ENCODE results near the gene TFAP2E.

The TFAP2E gene

GRCh38 chr1:35563166-35563565 is 9.9 kb upstream of the TFAP2E start:
- Mint-ChIP-seq H3K4me3 (no peak overlapping the region), H3K9me3 (no peaks in the 10 kb centered on the region), H3K36me3 (peaks cover 55% of the 10 kb centered on the region), H3K4me1 (peaks cover 55% of the 10 kb centered on the region), H3K27ac (peak overlapping the region; percentile 29)
- DNase-seq (ENCODE audit: low spot score in 2 of 2) (no peak), ATAC-seq (no peak)

DNA sequence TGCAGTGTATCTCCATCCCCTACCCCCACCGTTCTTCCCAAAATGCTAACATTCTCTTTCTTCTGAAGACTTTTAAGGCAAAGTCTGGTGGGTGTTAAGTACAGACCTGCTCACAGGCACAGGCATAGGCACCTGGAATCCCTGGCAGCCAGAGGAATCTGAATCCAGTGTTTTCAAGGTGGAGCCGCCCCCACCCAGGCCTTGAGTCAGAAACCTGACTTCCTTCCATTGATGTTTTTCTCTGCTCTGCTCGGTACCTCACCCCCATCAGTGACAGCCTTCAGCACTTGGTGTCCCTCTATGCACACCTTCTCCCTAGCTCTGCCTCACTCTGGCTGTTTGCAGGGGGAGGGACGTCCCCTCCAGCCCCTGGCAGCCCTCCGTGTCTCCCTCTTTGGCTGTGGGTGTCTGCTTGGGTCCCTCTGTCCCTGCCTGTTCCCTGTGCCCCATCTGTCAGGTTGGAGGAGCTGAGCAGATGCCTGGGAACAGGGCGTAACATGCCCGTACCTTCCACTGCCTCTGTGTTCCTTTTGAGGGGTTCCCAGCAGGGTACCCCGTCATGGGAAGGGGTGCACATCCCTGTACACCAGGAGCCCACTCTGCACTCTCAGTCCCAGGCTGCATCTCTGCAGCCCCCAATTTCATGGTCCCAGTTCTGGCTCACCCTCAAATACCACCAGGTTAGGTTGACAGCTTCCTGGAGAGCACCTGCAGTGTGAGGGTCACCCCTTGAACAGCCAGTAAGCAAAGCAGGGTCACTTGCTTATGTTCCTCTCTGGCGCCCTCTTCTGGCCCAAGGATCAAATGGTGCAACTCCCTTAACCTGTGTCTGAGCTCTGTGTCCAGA is 8.9 kb upstream of the TFAP2E start:
- Mint-ChIP-seq H3K9me3 (no peaks in the 10 kb centered on the region), H3K36me3 (peaks cover 53% of the 10 kb centered on the region), H3K27ac (peak overlapping the region; percentile 85), H3K4me1 (peaks cover 52% of the 10 kb centered on the region), H3K4me3 (no peak overlapping the region)
- peak; percentile 76 for ATAC-seq
- peak; percentile 73 to 91 for DNase-seq (ENCODE audit: low spot score in 2 of 2)

DNA sequence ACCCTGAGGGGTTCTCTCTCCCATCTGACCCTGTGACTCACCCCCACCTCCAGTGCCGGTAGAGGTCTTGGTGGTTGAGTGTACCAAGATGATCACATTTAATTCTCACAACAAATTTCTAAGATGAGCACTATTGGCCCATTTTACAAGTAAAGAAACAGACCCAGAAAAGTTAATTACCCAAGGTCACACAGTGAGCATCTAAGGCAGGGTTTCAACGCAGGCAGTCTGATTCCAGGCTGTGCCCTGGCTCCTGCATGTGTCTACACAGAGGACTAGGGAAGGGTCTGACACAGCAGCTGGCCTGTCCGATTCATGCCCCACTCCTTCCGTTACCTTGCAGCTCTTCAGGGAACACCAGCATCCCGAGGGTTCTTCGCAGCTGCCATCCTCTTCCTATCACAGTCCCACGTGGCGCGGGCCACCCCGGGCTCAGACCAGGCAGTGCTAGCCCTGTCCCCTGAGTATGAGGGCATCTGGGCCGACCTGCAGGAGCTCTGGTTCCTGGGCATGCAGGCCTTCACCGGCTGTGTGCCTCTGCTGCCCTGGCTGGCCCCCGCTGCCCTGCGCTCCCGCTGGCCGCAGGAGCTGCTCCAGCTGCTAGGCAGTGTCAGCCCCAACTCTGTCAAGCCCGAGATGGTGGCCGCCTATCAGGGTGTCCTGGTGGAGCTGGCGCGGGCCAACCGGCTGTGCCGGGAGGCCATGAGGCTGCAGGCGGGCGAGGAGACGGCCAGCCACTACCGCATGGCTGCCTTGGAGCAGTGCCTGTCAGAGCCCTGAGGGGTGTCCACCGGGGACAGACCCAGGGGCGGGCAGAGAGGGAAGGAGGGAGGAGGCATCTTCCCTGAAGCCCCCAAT is 8.0 kb upstream of the TFAP2E start:
- ATAC-seq (no peak), DNase-seq (ENCODE audit: low spot score in 2 of 2) (no peak)
- peaks cover 53% of the 10 kb centered on the region for H3K36me3 Mint-ChIP-seq
- H3K4me1 Mint-ChIP-seq = peaks cover 52% of the 10 kb centered on the region
- peak overlapping the region; percentile 85 for H3K27ac Mint-ChIP-seq
- H3K9me3 Mint-ChIP-seq = no peaks in the 10 kb centered on the region
- no peak overlapping the region for H3K4me3 Mint-ChIP-seq

- DNase-seq (ENCODE audit: low spot score in 2 of 2) (no peak), ATAC-seq (no peak)
- no peak overlapping the region for H3K27ac Mint-ChIP-seq
- H3K36me3 Mint-ChIP-seq = peaks cover 51% of the 10 kb centered on the region
- peaks cover 57% of the 10 kb centered on the region for H3K4me1 Mint-ChIP-seq
- H3K9me3 Mint-ChIP-seq = no peaks in the 10 kb centered on the region
- H3K4me3 Mint-ChIP-seq = no peak overlapping the region
These were observed 7.4 kb upstream of the TFAP2E start for GRCh38 chr1:35565742-35566133.

DNA sequence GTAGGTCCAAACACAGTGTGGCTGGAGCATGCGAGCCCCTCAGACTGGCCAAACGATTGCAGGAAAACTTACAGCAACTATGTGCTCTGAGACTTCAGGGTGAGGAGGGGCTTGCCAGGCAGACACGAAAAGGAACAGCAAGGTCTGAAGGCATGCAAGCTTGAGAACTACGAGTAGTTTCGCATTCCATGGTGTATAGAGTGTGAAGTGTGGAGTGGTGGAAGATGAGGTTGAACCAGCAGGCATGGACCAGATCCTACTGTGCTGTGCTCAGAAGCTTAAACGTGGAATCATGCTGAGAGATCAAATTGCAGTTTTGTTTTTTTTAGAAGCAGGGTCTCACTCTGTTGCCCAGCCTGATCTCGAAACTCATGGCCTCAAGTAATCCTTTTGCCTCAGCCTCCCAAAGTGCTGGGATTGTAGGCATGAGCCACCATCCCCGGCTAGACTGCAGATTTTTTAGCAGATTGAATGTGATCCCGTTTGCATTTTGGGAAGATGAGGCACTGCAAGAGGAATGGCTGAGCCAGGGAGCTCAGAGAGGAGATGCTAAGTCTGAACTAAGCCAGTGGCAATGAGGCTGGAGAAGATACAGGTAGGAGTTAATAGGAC is 5.1 kb upstream of the TFAP2E start:
- ATAC-seq = no peak
- peaks cover 34% of the 10 kb centered on the region for H3K36me3 Mint-ChIP-seq
- H3K27ac Mint-ChIP-seq = no peak overlapping the region
- H3K4me3 Mint-ChIP-seq = no peak overlapping the region
- no peaks in the 10 kb centered on the region for H3K9me3 Mint-ChIP-seq
- no peak for DNase-seq (ENCODE audit: low spot score in 2 of 2)
- peaks cover 39% of the 10 kb centered on the region for H3K4me1 Mint-ChIP-seq

GRCh38 chr1:35568975-35569395 is 4.1 kb upstream of the TFAP2E start:
- H3K9me3 Mint-ChIP-seq = no peaks in the 10 kb centered on the region
- peaks cover 25% of the 10 kb centered on the region for H3K36me3 Mint-ChIP-seq
- H3K4me1 Mint-ChIP-seq = peaks cover 33% of the 10 kb centered on the region
- no peak overlapping the region for H3K4me3 Mint-ChIP-seq
- no peak overlapping the region for H3K27ac Mint-ChIP-seq
- peak; percentile 63 for ATAC-seq
- peak; percentile 57 to 81 for DNase-seq (ENCODE audit: low spot score in 2 of 2)

DNA sequence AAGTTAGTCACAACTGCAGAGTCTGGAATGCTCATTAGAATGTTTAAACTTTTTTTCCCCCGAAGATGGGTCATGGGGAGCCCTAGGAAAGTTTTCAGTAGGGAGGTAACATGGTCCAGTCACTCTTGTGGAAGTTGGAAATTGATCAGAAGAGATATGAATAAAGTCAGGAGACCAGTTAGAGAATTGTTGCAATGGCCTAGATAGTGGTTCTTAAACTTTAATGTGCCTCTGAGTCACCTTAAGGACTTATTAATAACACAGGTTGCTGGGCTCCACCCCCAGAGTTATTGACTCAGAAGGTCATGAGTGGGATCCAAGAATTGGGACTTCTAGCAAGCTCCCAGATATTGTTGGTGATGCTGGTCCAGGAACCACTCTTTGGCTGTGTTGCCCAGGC is 3.2 kb upstream of the TFAP2E start:
- peaks cover 23% of the 10 kb centered on the region for H3K4me1 Mint-ChIP-seq
- H3K9me3 Mint-ChIP-seq = no peaks in the 10 kb centered on the region
- DNase-seq (ENCODE audit: low spot score in 2 of 2) (no peak), ATAC-seq (no peak)
- H3K36me3 Mint-ChIP-seq = peaks cover 15% of the 10 kb centered on the region
- peak overlapping the region; percentile 37 for H3K27ac Mint-ChIP-seq
- H3K4me3 Mint-ChIP-seq = no peak overlapping the region

DNA sequence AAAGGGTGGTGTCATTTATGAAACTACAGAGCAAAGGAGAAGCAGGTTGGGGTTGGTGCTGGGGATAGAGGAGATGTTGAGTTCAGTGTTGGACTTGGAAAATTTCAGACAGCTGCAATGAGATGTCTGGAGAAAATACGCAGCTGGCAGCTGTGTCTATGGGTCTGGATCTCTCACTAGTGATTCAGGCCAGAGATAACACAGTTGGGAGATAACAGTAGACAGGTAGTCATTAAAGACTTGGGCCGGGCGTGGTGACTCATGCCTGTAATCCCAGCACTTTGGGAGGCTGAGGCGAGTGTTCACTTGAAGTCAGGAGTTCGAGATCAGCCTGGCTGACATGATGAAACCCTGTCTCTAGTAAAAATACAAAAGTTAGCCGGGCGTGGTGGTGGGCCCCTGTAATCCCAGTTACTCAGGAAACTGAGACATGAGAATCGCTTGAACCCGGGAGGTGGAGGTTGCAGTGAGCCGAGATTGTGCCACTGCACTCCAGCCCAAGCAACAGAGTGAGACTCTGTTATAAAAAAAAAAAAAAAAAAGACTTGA is 2.5 kb upstream of the TFAP2E start:
- Mint-ChIP-seq H3K36me3 (peaks cover 14% of the 10 kb centered on the region), H3K9me3 (no peaks in the 10 kb centered on the region), H3K4me3 (no peak overlapping the region), H3K4me1 (peaks cover 28% of the 10 kb centered on the region), H3K27ac (peak overlapping the region; percentile 37)
- no peak for ATAC-seq
- DNase-seq (ENCODE audit: low spot score in 2 of 2) = no peak

GRCh38 chr1:35571263-35571662 is 1.9 kb upstream of the TFAP2E start:
- DNase-seq (ENCODE audit: low spot score in 2 of 2) = no peak
- peaks cover 14% of the 10 kb centered on the region for H3K36me3 Mint-ChIP-seq
- no peak overlapping the region for H3K4me3 Mint-ChIP-seq
- H3K9me3 Mint-ChIP-seq = no peaks in the 10 kb centered on the region
- H3K4me1 Mint-ChIP-seq = peaks cover 34% of the 10 kb centered on the region
- H3K27ac Mint-ChIP-seq = no peak overlapping the region
- ATAC-seq = no peak

GRCh38 chr1:35572296-35572695 is 818 bp upstream of the TFAP2E start:
- no peak for ATAC-seq
- DNase-seq (ENCODE audit: low spot score in 2 of 2) = no peak
- H3K36me3 Mint-ChIP-seq = peaks cover 7% of the 10 kb centered on the region
- no peaks in the 10 kb centered on the region for H3K9me3 Mint-ChIP-seq
- no peak overlapping the region for H3K4me3 Mint-ChIP-seq
- peaks cover 41% of the 10 kb centered on the region for H3K4me1 Mint-ChIP-seq
- no peak overlapping the region for H3K27ac Mint-ChIP-seq

- H3K4me1 Mint-ChIP-seq = peaks cover 48% of the 10 kb centered on the region
- no peak for ATAC-seq
- no peak for DNase-seq (ENCODE audit: low spot score in 2 of 2)
- H3K27ac Mint-ChIP-seq = no peak overlapping the region
- no peak overlapping the region for H3K4me3 Mint-ChIP-seq
- H3K9me3 Mint-ChIP-seq = no peaks in the 10 kb centered on the region
- H3K36me3 Mint-ChIP-seq = peaks cover 7% of the 10 kb centered on the region
These were observed 1.1 kb downstream of the TFAP2E start for GRCh38 chr1:35574125-35574654.

DNA sequence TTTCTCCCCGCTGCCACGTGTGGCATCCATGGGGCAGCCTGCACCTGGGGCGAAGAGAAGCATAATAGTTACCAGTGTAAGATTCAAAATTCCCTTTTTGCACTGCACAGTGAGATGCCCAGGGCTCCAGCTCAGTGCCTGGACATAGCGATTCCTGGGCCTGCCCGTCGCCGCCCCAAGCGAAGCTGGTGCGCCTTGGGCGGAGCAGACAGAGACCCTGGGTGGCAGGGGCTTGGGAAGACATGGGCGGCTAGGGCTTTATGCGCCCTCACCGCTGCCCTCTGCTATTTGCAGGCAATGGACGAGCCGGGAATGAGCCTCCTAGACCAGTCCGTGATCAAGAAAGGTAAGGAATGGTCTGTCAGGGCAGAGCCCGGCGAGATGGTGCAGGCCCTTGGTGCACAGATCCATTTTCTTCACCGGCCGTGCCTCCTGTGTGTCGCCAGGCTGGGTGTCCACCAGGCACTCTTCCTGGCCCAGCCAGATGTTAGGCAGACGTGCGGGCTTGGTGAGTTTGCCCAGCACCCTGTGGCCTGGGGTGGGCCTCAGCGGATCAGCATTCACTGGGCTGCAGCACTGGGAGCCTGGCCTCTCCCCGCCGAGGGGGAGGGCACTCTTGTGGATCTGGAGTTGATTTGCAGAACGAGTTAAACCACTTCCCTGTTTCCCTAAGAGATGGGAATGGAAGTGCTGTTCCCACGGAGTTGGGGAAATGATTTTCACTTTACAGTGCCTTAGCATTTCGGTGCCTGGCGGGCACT is 1.7 kb downstream of the TFAP2E start:
- Mint-ChIP-seq H3K36me3 (peaks cover 7% of the 10 kb centered on the region), H3K4me3 (peak overlapping the region; percentile 87), H3K4me1 (peaks cover 42% of the 10 kb centered on the region), H3K9me3 (no peaks in the 10 kb centered on the region), H3K27ac (no peak overlapping the region)
- DNase-seq (ENCODE audit: low spot score in 2 of 2) (no peak), ATAC-seq (no peak)

DNA sequence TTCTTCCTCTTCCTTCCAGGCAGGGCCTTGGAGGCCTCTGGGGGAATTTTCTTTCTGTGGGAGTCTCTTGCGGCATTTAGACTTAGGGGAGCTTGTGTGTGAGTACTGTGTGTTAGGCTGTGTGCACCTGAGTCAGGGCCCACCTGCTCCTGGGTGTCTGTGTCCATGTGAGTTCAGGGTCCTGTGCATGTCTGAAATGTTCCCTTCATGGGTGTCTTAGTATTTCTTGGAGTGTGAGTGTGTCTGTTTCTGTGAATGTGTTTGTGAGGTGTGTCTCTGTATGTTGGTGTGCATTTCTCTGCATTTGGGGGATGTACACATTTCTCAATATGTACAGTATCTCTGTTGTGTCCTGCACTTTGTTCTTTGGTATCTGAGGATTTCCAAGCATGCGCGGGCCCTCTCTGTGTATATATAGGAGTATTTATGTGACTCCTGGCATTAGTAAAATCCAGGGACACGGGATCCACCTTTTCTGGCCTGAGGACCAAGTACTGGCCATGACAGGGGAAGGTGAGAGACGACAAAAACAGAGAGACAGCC is 2.4 kb downstream of the TFAP2E start:
- H3K27ac Mint-ChIP-seq = no peak overlapping the region
- H3K9me3 Mint-ChIP-seq = no peaks in the 10 kb centered on the region
- H3K4me1 Mint-ChIP-seq = peaks cover 35% of the 10 kb centered on the region
- H3K4me3 Mint-ChIP-seq = peak overlapping the region; percentile 87
- DNase-seq (ENCODE audit: low spot score in 2 of 2) (no peak), ATAC-seq (no peak)
- H3K36me3 Mint-ChIP-seq = peaks cover 7% of the 10 kb centered on the region

DNA sequence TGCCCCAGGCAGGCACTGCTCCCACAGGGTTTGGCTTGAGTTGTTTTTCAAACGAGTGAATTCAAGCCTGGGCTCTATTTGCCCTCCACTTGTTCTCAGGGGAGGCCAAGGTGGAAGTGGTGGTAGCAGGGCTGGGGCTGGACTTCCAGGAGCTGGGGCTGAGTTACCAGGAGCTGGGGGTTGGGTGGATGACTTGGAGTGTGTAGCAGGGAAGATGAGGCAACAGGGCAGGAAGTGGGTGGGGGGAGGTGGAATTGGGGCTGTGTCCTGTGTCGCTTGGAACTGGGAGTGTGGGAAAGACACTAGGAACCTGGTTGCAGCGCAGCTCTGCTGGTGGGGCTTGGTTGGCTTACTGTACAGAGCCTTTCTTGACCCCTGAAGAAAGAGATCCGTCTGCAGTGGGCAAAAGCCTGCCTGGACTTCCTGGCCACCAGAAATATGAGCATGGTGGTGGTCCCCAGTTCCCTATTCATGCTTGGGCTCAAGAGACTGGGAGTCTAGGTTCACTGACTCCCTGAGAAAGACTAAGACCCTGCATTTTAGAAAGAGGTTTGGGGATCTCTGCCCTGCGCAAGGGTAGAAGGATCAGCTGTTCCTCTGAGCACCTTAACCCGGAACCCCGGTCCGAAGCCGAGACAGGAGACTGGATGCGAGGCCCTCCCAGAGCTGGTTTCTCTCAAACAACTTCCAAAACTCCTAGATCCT is 3.1 kb downstream of the TFAP2E start:
- Mint-ChIP-seq H3K27ac (peak overlapping the region; percentile 95), H3K36me3 (peaks cover 1% of the 10 kb centered on the region), H3K4me3 (peak overlapping the region; percentile 87), H3K9me3 (no peaks in the 10 kb centered on the region), H3K4me1 (peaks cover 32% of the 10 kb centered on the region)
- no peak for DNase-seq (ENCODE audit: low spot score in 2 of 2)
- ATAC-seq = no peak
